Measurements from ENCODE around the gene GMPR2.
"Not testable (repeated sequence)": the region's sequence is repeated elsewhere in the genome, so short reads cannot be mapped to it uniquely, and the experiment has no call there.

The GMPR2 gene

GRCh38 chr14:24231263-24232120, 1.2 kb upstream of the GMPR2 start:
- no peak for DNase-seq (ENCODE audit: low spot score)

- peak; percentile 78 for DNase-seq (ENCODE audit: low spot score)
These were observed 546 bp upstream of the GMPR2 start, which contains the start of gene NEDD8 for GRCh38 chr14:24232121-24232644. TSS of gene NEDD8 (minus strand) at chr14:24232367. CDS start at chr14:24232267, 100 bp downstream.

GRCh38 chr14:24233538-24233866, 773 bp downstream of the GMPR2 start:
- DNase-seq (ENCODE audit: low spot score), result no peak

DNA sequence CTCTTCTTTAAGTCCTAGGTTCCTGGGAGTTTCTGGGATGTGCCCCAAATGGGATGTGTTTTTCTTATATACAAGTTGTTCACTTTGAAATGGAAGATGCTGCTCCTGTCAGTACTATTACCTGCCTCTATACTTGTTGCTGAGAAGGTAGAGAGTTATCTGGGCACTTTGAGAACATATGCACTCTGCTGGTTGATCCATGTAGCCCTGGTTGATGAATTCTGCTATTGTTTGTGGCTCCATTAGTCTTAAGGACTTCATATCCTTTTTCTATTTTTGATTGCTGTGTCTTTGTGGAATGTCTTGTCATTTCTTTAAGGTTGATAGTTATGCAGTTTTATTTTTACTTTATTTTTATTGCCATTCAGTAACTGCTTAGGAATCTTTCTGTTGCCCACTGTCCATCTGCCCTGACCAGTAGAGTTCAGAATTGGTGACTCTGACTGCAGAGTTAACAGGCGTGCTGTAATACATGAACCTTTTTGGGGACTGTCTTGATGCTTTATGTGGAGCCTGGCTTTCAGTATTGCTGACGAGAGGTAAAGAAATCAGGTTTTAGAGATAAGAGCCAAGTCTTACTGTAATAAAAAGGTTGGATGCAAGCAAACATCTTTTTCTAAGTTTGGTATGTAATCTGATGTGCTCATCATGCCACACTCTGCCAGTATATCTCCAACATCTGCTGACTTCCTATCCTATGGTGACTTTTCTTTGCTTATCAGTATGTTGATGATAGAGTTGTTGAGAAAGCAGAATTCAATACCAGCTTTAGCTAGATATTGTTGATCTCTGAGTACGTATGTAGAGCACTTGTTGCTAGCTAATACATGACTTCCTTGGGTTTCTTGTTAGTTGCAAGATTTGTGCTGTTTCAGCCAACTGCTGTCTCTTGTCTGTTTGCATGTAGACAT, 1.6 kb downstream of the GMPR2 start:
- no peak for DNase-seq (ENCODE audit: low spot score)

DNA sequence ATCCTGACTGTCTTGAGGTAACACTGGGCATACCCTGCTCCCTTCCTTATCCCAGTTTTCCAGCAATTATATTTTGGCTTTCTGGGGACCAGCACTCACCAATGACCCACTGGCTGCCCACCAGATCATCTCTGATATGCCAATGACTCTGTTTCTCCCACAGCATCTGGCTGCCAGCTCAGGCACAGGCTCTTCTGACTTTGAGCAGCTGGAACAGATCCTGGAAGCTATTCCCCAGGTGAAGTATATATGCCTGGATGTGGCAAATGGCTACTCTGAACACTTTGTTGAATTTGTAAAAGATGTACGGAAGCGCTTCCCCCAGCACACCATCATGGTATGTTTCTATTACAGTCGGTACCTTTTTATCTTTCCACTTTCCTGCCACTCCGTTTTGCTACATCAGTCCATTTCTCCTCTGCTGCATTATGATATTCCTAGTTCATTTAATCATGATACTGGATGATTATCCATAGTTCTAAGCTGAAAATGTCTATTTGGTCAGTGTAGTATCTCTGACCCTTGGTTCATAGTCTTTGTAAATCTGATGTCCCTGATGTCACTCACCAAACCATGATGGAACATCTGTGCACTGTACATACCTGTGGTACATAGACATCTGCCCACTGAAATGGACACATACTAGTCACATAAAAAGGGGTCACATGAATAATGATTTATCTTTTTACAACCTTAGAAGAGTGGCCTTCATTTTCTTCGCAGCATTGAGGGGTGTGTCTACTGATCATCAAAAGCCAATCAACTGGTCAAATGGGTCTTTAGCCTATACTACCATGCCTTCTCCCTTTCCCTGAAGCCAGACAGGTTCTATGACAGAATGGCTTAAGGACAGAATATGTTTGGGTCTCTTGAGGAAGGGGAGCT, 3.3 kb downstream of the GMPR2 start:
- no peak for DNase-seq (ENCODE audit: low spot score)

DNA sequence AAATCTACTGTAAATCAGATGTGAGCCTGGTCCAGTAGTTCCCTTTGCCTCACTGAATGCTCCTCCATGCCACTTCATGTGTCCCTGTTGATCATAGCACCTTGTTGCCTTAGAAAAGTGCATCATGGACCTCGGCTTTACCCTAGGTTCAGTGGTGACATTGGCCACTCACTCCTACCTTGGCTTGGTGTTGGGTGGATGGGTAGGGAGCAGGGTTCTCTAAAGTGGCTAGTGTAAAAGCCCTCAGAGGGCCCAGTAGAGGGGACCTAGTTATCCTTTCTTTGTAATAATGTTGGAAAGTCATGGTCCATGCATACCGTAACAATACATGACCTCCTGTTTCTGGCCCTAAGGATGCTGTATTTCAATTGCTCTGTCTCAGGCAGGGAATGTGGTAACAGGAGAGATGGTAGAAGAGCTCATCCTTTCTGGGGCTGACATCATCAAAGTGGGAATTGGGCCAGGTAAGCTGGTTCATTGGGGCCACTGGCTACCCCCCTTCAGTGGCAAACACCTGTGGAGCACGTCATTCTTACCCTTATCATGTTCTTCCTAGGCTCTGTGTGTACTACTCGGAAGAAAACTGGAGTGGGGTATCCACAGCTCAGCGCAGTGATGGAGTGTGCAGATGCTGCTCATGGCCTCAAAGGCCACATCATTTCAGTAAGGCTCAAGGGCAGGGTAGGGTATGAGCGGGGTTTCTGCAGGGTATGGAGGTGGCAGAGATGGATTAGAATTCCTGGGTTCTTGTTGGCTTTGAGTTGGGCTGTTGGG, 4.1 kb downstream of the GMPR2 start:
- no peak for DNase-seq (ENCODE audit: low spot score)

- DNase-seq (ENCODE audit: low spot score), result no peak
These were observed 4.8 kb downstream of the GMPR2 start for GRCh38 chr14:24237463-24237955.

DNA sequence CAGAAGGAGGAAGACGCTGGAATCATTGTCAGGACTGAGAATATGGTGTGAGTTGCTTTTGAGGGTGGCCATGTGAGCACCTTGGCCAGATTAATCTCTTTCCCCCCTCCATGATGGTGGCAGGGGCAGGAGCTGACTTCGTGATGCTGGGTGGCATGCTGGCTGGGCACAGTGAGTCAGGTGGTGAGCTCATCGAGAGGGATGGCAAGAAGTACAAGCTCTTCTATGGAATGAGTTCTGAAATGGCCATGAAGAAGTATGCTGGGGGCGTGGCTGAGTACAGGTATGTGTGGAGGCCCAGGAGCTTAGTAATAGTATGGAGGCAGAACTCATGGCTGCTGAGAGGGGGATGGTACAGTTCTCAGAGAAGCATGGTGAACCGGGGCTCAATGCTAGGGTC, 5.4 kb downstream of the GMPR2 start:
- no peak for DNase-seq (ENCODE audit: low spot score)

GRCh38 chr14:24238527-24239037, 5.9 kb downstream of the GMPR2 start:
- DNase-seq (ENCODE audit: low spot score), result no peak

GRCh38 chr14:24240110-24240918, 7.6 kb downstream of the GMPR2 start:
- no peak for DNase-seq (ENCODE audit: low spot score)

DNA sequence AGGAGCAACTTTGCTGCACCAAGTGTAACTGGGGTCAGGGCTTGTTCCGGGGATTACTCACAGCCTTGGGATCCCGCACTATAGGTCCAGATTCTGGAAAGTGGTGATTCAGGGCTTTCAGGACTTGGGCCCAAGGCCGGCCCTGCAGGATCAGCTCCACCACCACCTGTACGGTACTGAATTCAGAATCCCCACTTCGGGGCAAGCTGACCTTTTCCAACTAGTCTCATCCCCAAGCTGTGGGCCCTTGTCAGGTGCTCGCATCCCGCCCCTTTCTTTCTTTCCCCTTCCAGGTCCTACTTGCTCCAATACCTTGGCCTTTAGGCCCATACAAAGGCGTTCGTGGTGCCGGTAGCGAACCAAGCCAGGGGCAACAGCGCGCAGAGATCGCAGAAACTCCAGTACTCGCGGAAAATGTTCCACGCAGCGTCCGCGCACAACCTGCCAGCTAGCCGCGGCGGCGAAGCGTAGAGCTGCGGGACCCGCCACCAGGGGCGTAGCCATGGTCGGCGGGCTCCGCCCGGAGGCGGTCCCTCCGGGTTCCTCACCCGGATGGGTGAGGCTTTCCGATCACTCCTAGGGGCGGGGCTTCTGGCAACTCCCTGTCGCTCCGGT, 9.2 kb downstream of the GMPR2 start:
- DNase-seq (ENCODE audit: low spot score), result peak; percentile 95

- DNase-seq (ENCODE audit: low spot score), result no peak
These were observed 10.7 kb downstream of the GMPR2 start for GRCh38 chr14:24243336-24243836.

DNA sequence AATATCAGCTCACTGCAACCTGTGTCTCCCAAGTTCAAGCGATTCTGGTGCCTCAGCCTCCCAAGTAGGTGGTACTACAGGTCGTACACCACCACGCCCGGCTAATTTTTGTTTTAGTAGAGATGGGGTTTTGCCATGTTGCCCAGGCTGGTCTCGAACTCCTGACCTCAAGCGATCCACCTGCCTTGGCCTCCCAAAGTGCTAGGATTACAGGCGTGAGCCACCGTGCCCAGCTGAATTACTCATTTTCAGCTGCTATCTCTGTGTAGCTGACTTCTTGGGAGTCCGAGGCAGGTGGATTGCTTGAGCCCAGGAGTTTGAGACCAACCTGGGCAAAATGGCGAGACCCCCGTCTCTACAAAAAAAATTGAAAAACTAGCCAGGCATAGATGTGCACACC, 12.6 kb downstream of the GMPR2 start:
- DNase-seq (ENCODE audit: low spot score), result not testable (repeated sequence)

- no peak for DNase-seq (ENCODE audit: low spot score)
These were observed 14.1 kb downstream of the GMPR2 start for GRCh38 chr14:24246765-24247212.

GRCh38 chr14:24247422-24247821, 14.7 kb downstream of the GMPR2 start:
- DNase-seq (ENCODE audit: low spot score), result no peak

- no peak for DNase-seq (ENCODE audit: low spot score)
These were observed 16.7 kb downstream of the GMPR2 start for GRCh38 chr14:24249230-24250021.

GRCh38 chr14:24250354-24250753, 17.6 kb downstream of the GMPR2 start:
- DNase-seq (ENCODE audit: low spot score), result no peak

DNA sequence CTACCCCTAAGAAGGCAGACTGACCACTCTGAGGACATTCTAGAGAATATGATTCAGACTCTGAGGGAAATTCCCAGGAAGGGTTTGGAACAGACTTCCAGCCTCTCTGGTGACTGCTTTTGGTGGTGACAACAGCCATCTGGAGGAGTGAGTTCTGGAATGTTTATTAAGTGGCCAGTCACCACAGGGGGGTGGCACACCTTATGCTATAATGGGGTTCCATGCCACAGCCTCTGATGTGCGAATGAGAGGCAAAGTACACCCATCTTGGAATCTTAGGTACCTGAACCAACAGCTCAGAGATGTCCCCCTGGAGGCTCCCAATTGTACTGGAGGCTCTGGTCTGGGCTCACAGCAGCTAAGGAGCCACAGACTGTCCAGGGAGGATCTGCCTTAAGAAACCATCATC, 19.2 kb downstream of the GMPR2 start:
- DNase-seq (ENCODE audit: low spot score), result no peak
